HUES64 (cell line): ENCODE data around the gene ENPP3.
"Not testable (repeated sequence)": the region's sequence is repeated elsewhere in the genome, so short reads cannot be mapped to it uniquely, and the experiment has no call there.

ENCODE experiments used
- H3K27ac ChIP-seq: 2 replicates; pipeline ENCODE4 v1.7.0; 2013; ENCODE audit warnings: low read depth, low read length, inconsistent platforms
- H3K27me3 ChIP-seq: 2 replicates; pipeline ENCODE4 v1.6.1; 2013; ENCODE audit warnings: mild to moderate bottlenecking, low read length; ENCODE audit not compliant: insufficient read depth
- H3K36me3 ChIP-seq: 2 replicates; pipeline ENCODE4 v1.6.1; 2013; ENCODE audit warnings: mild to moderate bottlenecking, low read length; ENCODE audit not compliant: insufficient read depth
- H3K4me1 ChIP-seq: 2 replicates; pipeline ENCODE4 v1.6.1; 2013; ENCODE audit warnings: mild to moderate bottlenecking, low read length, moderate library complexity; ENCODE audit not compliant: insufficient read depth
- H3K4me3 ChIP-seq: 2 replicates; pipeline ENCODE4 v1.5.1; 2013; ENCODE audit warnings: mild to moderate bottlenecking, low read length, moderate library complexity
- H3K9ac ChIP-seq: 2 replicates; pipeline ENCODE4 v1.6.1; 2013; ENCODE audit warnings: mild to moderate bottlenecking, low read depth, low read length
- H3K9me3 ChIP-seq: 2 replicates; pipeline ENCODE4 v1.6.1; 2013; ENCODE audit warnings: low read depth, low read length; ENCODE audit not compliant: insufficient read depth
- WGBS: fragments of 150-250, 120-280 bp; methylation state at CpG from one replicate; pipeline ENCODE4 v1.1.7; 2013; ENCODE audit warnings: missing lambda C conversion rate; 5-methylcytosine and 5-hydroxymethylcytosine counted together

ENPP3 gene

GRCh38 chr6:131687022-131687421 lies 49.9 kb downstream of the ENPP3 start:
- H3K27me3 ChIP-seq, result no peaks in the 10 kb centered on the region
- 95% methylated on average over 3 of the region's 3 CpGs for WGBS

GRCh38 chr6:131688286-131688685 lies 51.2 kb downstream of the ENPP3 start:
- H3K4me1 ChIP-seq, result peaks cover 5% of the 10 kb centered on the region; the same call in 1 of the 2 replicates

More at GRCh38 chr6:131687022-131687421, 49.9 kb downstream of the ENPP3 start:
- Histone ChIP-seq H3K4me3 (no peak overlapping the region), H3K36me3 (no peaks in the 10 kb centered on the region), H3K9ac (no peak overlapping the region), H3K27ac (no peak overlapping the region), H3K9me3 (no peaks in the 10 kb centered on the region), H3K4me1 (peaks cover 5% of the 10 kb centered on the region; the same call in 1 of the 2 replicates)

GRCh38 chr6:131692031-131692430 lies 54.9 kb downstream of the ENPP3 start:
- no peaks in the 10 kb centered on the region for H3K9me3 ChIP-seq
- H3K4me1 ChIP-seq, result peaks cover 10% of the 10 kb centered on the region; the same call in 1 of the 2 replicates
- H3K27me3 ChIP-seq, result no peaks in the 10 kb centered on the region
- H3K36me3 ChIP-seq, result no peaks in the 10 kb centered on the region
- no peak overlapping the region for H3K27ac ChIP-seq
- WGBS, result 100% methylated on average over 1 of the region's 1 CpG
- H3K4me3 ChIP-seq, result no peak overlapping the region
- H3K9ac ChIP-seq, result no peak overlapping the region

More at GRCh38 chr6:131688286-131688685, 51.2 kb downstream of the ENPP3 start:
- no peaks in the 10 kb centered on the region for H3K27me3 ChIP-seq
- no peak overlapping the region for H3K4me3 ChIP-seq
- no peaks in the 10 kb centered on the region for H3K9me3 ChIP-seq
- no peak overlapping the region for H3K9ac ChIP-seq
- WGBS, result 100% methylated on average over 1 of the region's 1 CpG
- no peaks in the 10 kb centered on the region for H3K36me3 ChIP-seq
- no peak overlapping the region for H3K27ac ChIP-seq

GRCh38 chr6:131692589-131692988 lies 55.5 kb downstream of the ENPP3 start:
- no peak overlapping the region for H3K4me3 ChIP-seq
- no peak overlapping the region for H3K27ac ChIP-seq
- H3K9me3 ChIP-seq, result no peaks in the 10 kb centered on the region
- peaks cover 10% of the 10 kb centered on the region; the same call in 1 of the 2 replicates for H3K4me1 ChIP-seq
- no peaks in the 10 kb centered on the region for H3K36me3 ChIP-seq
- H3K27me3 ChIP-seq, result no peaks in the 10 kb centered on the region
- no peak overlapping the region for H3K9ac ChIP-seq

- peaks cover 6% of the 10 kb centered on the region; the same call in 1 of the 2 replicates for H3K4me1 ChIP-seq
- no peak overlapping the region for H3K9ac ChIP-seq
- no peak overlapping the region for H3K4me3 ChIP-seq
- no peaks in the 10 kb centered on the region for H3K36me3 ChIP-seq
- H3K27ac ChIP-seq, result no peak overlapping the region
- H3K27me3 ChIP-seq, result no peaks in the 10 kb centered on the region
- H3K9me3 ChIP-seq, result no peaks in the 10 kb centered on the region
- WGBS, result 81% methylated on average over 5 of the region's 5 CpGs
These were observed 56.3 kb downstream of the ENPP3 start for GRCh38 chr6:131693384-131693783.

GRCh38 chr6:131694832-131695426 lies 57.8 kb downstream of the ENPP3 start:
- Histone ChIP-seq H3K4me3 (no peak overlapping the region), H3K27ac (no peak overlapping the region), H3K36me3 (no peaks in the 10 kb centered on the region), H3K9ac (no peak overlapping the region), H3K27me3 (no peaks in the 10 kb centered on the region), H3K9me3 (no peaks in the 10 kb centered on the region), H3K4me1 (0 out of 2 replicates have a peak, but pooled peaks cover 5% of the 10 kb centered on the region)
- 0% methylated on average over 1 of the region's 2 CpGs for WGBS

- Histone ChIP-seq H3K9me3 (no peaks in the 10 kb centered on the region), H3K4me1 (0 out of 2 replicates have a peak, but pooled peaks cover 5% of the 10 kb centered on the region), H3K27me3 (no peaks in the 10 kb centered on the region), H3K27ac (no peak overlapping the region), H3K36me3 (no peaks in the 10 kb centered on the region), H3K4me3 (no peak overlapping the region), H3K9ac (no peak overlapping the region)
- 97% methylated on average over 7 of the region's 7 CpGs for WGBS
These were observed 59.9 kb downstream of the ENPP3 start for GRCh38 chr6:131696956-131697355.

- H3K9ac ChIP-seq, H3K36me3 ChIP-seq, H3K27ac ChIP-seq, H3K4me1 ChIP-seq, H3K9me3 ChIP-seq, H3K27me3 ChIP-seq, H3K4me3 ChIP-seq: not testable (repeated sequence)
- WGBS, result no CpG with 5 or more reads among the region's 14 CpGs
These were observed 63.7 kb downstream of the ENPP3 start for GRCh38 chr6:131700851-131701250.

GRCh38 chr6:131703905-131704304 lies 66.8 kb downstream of the ENPP3 start:
- H3K27me3 ChIP-seq, H3K4me1 ChIP-seq, H3K27ac ChIP-seq, H3K36me3 ChIP-seq, H3K9me3 ChIP-seq, H3K9ac ChIP-seq, H3K4me3 ChIP-seq: not testable (repeated sequence)
- WGBS, result no CpG with 5 or more reads among the region's 2 CpGs

GRCh38 chr6:131710917-131711316 lies 73.8 kb downstream of the ENPP3 start, which contains the start of gene CTAGE9:
CTAGE9 (minus strand) TSS chr6:131711017; CDS start chr6:131711017, 0 bp downstream.
- H3K4me3 ChIP-seq, H3K9me3 ChIP-seq, H3K36me3 ChIP-seq, H3K9ac ChIP-seq, H3K4me1 ChIP-seq, H3K27me3 ChIP-seq, H3K27ac ChIP-seq: not testable (repeated sequence)
- WGBS, result 88% methylated on average over 5 of the region's 18 CpGs

GRCh38 chr6:131715567-131715966 lies 78.5 kb downstream of the ENPP3 start:
- not testable (repeated sequence) for H3K9ac ChIP-seq, H3K4me1 ChIP-seq, H3K36me3 ChIP-seq, H3K4me3 ChIP-seq, H3K27me3 ChIP-seq, H3K9me3 ChIP-seq, H3K27ac ChIP-seq
- 89% methylated on average over 5 of the region's 6 CpGs for WGBS
